ENCODE data around the gene EHF.

EHF gene

GRCh38 chr11:34626393-34626792, 5.5 kb downstream of the EHF start:
- no peak for DNase-seq

GRCh38 chr11:34627197-34627596, 6.3 kb downstream of the EHF start:
- DNase-seq, result no peak

GRCh38 chr11:34629711-34630110, 8.8 kb downstream of the EHF start:
- no peak for DNase-seq

GRCh38 chr11:34630544-34630943, 9.7 kb downstream of the EHF start:
- no peak for DNase-seq

- no peak for DNase-seq
Measured at GRCh38 chr11:34631297-34631696, 10.4 kb downstream of the EHF start.

- peak; percentile 94 for DNase-seq
Measured at GRCh38 chr11:34631737-34632104, 10.8 kb downstream of the EHF start.

GRCh38 chr11:34632105-34632791, 11.4 kb downstream of the EHF start:
- peak; percentile 94 for DNase-seq

- DNase-seq, result no peak
Measured at GRCh38 chr11:34633640-34633989, 12.7 kb downstream of the EHF start.

- DNase-seq, result peak; percentile 4
Measured at GRCh38 chr11:34633990-34634693, 13.2 kb downstream of the EHF start.

- no peak for DNase-seq
Measured at GRCh38 chr11:34634694-34635062, 13.8 kb downstream of the EHF start.

- no peak for DNase-seq
Measured at GRCh38 chr11:34636127-34636526, 15.2 kb downstream of the EHF start.

- DNase-seq, result peak; percentile 21
Measured at GRCh38 chr11:34637303-34637702, 16.4 kb downstream of the EHF start.

GRCh38 chr11:34638897-34639296, 18.0 kb downstream of the EHF start:
- no peak for DNase-seq

GRCh38 chr11:34639545-34639944, 18.7 kb downstream of the EHF start:
- peak; percentile 20 for DNase-seq

GRCh38 chr11:34640050-34640923, 19.4 kb downstream of the EHF start:
- peak; percentile 37 for DNase-seq

GRCh38 chr11:34640924-34641275, 20.0 kb downstream of the EHF start:
- DNase-seq, result no peak

GRCh38 chr11:34641456-34641855, 20.6 kb downstream of the EHF start:
- DNase-seq, result no peak

- no peak for DNase-seq
Measured at GRCh38 chr11:34642001-34642554, 21.2 kb downstream of the EHF start.

- no peak for DNase-seq
Measured at GRCh38 chr11:34642873-34643272, 22.0 kb downstream of the EHF start.

- no peak for DNase-seq
Measured at GRCh38 chr11:34643311-34643710, 22.4 kb downstream of the EHF start.

GRCh38 chr11:34643846-34644245, 23.0 kb downstream of the EHF start:
- DNase-seq, result no peak

- DNase-seq, result no peak
Measured at GRCh38 chr11:34644669-34645406, 23.9 kb downstream of the EHF start.

- DNase-seq, result no peak
Measured at GRCh38 chr11:34646431-34646830, 25.5 kb downstream of the EHF start.

All from DMS79 (cell line).